ENCODE measurements around the gene IL17A. TPM values are rescaled to one million over a fixed set of nuclear protein-coding genes. Genes with fewer than 3 reads are reported as not detected.

Gene IL17A
- not detected for total RNA-seq

DNA sequence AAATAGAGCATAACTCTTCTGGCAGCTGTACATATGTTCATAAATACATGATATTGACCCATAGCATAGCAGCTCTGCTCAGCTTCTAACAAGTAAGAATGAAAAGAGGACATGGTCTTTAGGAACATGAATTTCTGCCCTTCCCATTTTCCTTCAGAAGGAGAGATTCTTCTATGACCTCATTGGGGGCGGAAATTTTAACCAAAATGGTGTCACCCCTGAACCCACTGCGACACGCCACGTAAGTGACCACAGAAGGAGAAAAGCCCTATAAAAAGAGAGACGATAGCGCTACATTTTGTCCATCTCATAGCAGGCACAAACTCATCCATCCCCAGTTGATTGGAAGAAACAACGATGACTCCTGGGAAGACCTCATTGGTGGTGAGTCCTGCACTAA lies at the start of gene IL17A:
Gene IL17A (plus strand): TSS at position 301 of the 400 bp plus-strand sequence. CDS start 57 bp downstream, at position 358.

Small RNA genes lying within 50 kb of the gene (microRNA-seq; reads per million reads assigned to microRNA genes)
- gene MIR133B (ENCODE audit: borderline microRNAs expressed, borderline replicate concordance) (not detected), gene MIR206 (ENCODE audit: borderline microRNAs expressed, borderline replicate concordance) (0.63 reads per million)

Other genes with a start within 250 kb of the IL17A start
- not detected for gene PKHD1, start 98.8 kb upstream of the IL17A start, total RNA-seq
- gene IL17F, start 58.1 kb downstream of the IL17A start, total RNA-seq = under 1 TPM in 1 of 2 experiments, not detected in 1; 0.65 TPM
- gene MCM3, start 98.4 kb downstream of the IL17A start, total RNA-seq = 100 to 1,000 TPM; 126 TPM
- gene PAQR8, start 175.8 kb downstream of the IL17A start, total RNA-seq = 10 to 100 TPM; 21.0 to 21.6 TPM
- gene EFHC1, start 234.0 kb downstream of the IL17A start, total RNA-seq = 1 to 10 TPM; 1.1 to 1.4 TPM